HG02970 (cell line): ENCODE results near the gene HMOX1.

Experiments used
- ATAC-seq: cut with Tn5 transposase; IDR thresholded peaks from one replicate; pipeline ENCODE4 v1.9.1; 2021; ENCODE audit warnings: mild to moderate bottlenecking, moderate library complexity, moderate number of reproducible peaks; ENCODE audit not compliant: unreplicated experiment, low FRiP score

Gene HMOX1, protein sequence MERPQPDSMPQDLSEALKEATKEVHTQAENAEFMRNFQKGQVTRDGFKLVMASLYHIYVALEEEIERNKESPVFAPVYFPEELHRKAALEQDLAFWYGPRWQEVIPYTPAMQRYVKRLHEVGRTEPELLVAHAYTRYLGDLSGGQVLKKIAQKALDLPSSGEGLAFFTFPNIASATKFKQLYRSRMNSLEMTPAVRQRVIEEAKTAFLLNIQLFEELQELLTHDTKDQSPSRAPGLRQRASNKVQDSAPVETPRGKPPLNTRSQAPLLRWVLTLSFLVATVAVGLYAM

DNA sequence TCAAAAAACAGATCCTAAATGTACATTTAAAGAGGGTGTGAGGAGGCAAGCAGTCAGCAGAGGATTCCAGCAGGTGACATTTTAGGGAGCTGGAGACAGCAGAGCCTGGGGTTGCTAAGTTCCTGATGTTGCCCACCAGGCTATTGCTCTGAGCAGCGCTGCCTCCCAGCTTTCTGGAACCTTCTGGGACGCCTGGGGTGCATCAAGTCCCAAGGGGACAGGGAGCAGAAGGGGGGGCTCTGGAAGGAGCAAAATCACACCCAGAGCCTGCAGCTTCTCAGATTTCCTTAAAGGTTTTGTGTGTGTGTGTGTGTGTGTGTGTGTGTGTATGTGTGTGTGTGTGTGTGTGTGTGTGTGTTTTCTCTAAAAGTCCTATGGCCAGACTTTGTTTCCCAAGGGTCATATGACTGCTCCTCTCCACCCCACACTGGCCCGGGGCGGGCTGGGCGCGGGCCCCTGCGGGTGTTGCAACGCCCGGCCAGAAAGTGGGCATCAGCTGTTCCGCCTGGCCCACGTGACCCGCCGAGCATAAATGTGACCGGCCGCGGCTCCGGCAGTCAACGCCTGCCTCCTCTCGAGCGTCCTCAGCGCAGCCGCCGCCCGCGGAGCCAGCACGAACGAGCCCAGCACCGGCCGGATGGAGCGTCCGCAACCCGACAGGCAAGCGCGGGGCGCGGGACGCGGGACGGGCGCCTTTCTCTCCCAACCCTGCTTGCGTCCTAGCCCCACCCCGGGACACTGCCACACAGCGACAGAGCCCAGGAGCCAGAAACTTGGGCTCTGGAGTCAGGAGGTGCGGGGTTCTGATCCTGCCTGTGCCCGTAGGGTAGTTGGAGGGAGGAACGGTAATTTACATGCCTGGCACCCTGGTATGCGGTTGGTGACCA lies at the start of gene HMOX1:
HMOX1 (plus strand) TSS at position 560 of the 887 bp plus-strand sequence; CDS start at position 638, 78 bp downstream.
- ATAC-seq = peak; percentile 49

DNA sequence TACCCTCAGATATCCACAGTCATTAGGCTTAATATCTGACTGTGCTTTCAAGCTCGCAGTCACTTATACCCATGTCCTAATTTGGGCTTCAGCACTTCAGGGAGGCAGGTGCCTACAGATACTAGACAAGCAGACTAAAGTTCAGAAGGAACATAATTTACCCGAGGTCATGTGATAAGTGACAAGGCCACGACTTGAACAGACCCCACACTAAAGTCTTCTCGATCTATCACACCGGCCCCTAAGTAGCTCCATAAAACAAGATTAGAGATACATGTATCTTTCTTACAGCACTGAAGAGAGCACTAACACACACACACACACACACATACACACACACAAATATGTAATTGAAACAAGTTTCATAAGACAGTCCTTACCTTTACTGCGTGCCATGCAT lies 48.6 kb upstream of the HMOX1 start:
- ATAC-seq = no peak

DNA sequence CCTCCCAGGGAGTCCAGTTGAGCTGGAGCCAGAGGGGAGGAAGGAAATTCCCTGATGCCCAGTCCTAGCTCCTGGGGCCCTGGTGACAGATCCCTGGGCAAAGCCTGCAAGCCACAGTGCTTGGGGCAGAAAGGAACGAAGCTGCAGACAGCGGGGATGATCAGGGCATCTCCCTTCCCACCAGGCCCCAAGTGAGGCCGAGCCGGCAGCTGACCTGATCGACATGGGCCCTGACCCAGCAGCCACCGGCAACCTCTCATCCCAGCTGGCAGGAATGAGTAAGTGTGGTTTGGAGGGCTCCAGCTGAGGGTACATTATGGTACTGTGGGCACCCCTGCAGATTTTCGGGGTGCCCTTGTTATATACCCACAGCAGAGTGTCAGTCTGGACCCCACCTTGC lies 47.7 kb upstream of the HMOX1 start:
- ATAC-seq = no peak

DNA sequence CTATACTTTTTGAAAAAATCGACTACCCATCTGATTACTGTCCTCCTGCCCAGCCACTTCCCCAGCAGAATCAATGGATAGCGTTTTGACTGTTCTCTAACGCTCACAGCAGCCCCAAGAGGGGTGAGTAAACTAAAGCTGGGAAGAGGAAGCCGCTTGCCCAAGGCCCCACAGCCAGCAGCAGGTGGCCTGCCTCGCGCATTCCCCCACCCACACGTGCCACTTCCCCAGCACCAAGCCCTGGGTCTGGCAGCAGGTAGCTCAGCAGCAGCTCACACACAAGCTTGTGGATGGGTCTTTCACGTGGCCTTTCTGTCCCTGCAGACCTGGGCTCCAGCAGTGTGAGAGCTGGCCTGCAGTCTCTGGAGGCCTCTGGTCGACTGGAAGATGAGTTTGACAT lies 46.9 kb upstream of the HMOX1 start:
- no peak for ATAC-seq

DNA sequence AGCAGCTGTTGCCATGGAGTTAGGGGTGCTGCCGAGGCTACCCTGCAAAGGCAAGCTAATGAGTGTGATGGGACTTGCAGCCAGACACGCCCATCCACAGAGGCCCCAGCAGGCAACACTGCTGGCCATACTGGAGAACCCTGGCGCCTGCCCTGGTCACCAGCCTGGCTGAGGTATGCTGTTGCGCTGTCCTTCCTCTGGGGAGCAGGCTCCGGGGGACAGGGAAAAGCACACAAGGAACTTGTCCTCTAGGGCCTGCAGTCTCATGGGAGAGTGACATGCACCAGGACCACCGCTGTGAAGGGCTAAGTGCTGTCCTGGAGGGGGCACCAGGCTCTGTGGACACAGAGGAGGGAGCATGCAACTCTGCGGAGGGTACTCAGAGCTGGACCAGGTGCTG lies 45.4 kb upstream of the HMOX1 start:
- ATAC-seq = no peak

DNA sequence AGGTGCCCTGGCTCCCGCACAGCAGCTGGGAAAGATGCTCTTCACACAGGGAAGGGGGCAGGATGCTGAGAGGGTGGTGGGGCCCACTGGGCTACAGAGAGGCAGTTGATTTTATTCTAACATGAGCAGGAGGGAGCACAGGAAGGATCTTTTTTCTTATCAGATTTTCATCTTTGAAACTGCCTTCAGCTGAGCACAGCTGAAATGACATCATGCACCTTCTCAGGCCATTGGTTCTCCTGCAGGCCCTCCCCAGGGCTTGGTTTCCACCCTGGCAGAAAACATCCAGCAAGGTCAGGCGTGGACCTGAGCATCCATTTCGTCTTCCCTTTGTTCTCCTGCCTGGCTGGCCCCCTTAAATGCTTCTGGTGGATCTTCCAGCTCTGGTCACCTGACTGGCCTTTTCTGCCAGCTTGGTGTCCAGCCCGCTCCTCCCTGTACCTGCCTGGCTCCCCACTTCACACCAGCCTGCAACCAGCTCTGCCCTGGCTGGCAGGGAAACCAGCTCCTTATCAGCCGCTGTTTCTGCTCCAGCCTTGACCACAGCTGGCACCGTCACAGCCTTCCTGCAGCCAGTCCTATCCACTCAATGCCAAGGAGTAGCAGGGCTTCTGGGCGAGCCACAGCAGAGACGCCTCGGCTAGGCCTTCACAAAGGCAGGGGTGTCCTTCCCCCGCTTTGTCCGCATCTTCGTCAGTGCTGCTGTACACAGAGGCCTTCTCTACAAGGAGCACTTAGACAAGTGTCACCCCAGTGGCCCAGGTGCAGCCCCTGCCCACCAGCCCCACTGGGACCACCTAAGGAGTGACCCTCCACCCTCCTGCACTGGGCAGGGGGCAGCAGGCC lies 44.7 kb upstream of the HMOX1 start:
- no peak for ATAC-seq

DNA sequence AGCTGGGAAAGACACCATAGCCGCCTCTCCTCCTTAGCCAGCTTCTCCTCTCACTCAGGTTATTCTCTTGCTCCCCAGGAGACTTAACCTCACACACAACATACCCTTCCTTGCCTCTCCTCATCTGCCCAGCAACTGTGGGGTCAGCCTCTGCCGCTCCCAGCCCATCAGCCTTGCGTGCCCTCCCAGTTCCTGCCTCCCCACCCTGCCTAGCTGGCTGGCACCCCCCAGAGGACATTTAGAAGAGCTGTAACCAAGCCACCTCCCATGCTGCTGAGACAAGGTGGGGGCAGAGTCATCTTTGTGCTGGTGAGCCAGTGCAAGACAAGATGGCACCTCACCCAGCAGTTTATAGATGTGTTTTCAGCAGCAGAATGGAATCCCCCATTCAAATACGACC lies 43.0 kb upstream of the HMOX1 start:
- ATAC-seq = no peak

DNA sequence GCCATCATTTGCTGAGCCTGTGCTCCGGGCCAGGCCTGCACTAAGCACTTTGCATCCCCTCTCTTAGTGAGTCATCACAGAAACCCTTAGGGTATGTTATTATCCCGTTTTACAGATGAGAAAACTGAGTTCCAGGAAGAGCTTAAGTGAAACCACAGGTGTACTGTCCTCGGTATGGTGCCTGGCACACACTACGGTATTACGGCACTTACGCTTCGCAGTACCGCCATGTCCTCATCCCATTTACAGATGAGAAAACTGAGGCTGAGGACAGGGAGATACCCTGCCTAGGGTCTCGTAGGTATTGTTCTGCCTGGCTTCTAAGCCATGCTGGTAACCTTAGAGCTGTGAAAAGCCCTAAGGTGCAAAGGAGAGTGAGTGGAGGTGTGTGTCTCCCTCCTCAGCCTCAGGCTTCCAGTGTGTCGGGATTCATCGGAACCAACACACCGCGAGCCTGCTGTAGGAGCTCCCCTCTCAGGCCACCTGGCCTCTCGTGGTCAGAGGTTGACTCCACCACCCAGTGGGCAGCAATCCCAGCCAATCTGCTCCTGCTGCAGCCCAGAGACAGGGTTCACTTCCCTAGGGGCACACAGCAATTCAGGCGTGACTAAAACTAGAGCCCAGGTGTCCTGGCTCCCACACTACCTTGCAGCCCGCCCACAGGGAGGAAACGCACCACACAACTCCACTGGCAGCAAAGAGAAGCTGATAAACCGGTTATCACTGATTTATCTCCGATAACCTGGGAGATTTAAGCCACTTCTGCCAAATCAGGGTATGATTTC lies 39.6 kb upstream of the HMOX1 start:
- ATAC-seq = no peak

DNA sequence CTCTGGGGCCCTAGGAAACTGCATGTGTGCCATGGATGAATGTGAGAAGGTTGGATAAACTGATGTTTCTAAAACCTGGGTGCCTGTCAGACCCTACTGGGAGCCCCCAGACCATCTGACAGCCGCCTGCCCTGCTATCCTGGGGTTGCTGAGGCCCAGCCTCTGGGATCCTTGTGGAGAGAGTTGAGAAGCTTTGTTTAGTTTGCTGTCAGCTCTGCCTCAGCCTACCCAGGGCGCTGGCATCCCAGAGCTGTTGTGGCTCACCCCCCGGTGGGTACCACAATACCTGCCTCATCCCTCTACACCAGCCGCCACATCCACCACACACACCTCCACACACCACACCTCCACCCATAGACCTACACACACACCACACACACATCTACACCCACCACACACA lies 38.5 kb upstream of the HMOX1 start:
- ATAC-seq = no peak

DNA sequence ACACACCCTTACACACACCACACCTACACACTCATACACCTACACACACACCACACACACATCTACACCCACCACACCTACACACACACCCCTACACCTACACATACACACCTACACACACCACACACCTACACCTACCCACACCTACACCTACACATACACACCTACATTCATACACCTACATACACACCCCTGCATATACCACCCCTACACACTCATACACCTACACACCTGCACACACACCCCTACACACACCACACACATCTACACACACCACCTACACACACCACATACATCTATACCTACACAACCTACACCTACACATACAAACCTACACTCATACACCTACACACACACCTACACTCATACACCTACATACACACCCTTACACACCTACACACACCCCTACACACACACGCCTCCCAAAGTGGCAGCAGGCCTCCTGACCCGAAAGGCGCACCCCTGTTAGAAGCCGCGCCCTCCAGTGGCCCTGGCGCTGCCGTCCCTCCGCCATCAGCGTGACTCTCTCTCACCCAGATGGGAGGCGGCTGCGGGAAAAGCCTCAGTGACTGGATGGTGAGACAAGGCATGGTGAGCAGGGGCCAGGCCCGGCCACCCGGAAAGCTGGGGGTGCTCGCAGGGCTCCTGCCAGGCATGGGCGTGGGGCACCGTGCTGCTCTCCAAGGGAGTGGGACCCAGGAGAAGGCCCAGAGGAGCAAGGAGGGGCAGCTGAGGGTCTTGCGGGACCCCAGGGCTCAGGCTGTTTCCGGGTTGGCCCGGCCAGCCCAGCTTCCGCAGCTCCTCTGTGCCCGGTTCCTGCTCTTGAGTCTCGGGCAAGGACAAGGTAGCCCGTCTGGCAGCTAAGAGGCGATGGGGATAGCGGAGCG lies 37.0 kb upstream of the HMOX1 start:
- ATAC-seq = no peak

DNA sequence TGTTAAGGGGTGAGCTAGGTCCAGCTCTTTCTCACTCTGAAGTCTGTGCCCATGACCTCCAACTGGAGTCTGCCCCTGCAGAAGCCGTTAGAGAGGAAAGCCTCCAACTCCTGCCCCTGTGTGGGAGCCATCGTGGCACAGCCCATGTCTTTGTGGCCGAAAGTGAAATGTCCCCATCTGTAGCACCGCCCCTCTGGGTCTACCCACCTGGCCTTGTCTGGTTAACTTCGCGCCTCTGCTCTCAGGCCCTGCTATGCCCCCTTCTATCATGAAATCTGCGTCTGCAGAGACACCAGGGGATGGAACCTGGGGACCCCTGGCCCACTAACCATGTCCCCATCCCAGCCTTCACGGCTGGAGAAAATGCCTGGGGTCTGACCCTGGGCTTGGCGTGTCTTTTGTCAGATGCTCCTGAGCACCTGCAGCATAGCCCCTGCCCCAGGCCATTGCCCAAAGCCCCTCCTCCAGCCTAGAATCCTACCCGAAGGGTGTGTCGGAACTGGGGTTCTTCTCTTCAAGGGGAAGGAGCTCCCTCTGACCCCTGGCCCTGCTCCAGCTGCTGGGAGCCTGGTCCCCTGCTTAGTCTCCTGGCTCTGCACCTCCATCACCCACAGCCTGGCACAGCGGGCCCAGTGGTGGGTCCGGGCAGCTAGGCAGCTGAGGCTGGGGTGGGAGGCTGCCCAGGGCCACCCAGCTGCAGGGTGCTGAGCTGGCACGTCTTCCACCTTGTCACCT lies 35.8 kb upstream of the HMOX1 start:
- no peak for ATAC-seq

DNA sequence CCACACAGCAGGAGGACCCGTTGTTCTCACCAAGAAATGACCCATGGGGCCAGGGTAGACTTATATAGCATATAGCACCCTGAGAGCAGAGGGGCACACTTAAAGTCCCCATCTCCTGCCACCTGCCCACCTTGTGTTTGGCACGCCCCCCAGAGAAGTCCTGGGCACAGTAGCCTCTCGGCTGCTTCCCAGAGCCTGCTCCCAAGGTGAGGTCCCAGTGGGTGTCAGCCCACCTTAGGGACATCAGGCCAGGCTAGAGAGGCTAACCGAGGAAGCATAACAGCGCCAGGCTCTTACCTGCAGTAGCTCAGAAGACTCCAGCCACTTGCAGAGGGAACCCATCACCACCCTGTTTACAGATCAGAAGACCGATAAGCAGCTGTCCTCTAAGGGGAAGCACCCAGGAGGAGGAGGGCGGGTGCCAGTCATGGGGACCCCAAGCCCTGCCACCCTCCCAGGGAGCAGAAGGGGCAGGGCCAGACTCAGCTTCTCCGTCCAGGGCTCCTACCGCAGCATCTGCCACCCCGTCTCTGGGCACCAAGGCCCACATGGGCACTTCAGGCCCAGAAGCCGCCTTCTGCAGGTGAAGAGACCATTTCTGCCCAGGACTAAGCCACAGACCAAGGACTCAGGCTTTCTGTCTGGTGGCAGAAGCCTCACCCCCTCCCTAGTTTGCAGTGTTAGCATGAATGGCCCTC lies 34.9 kb upstream of the HMOX1 start:
- ATAC-seq = no peak

DNA sequence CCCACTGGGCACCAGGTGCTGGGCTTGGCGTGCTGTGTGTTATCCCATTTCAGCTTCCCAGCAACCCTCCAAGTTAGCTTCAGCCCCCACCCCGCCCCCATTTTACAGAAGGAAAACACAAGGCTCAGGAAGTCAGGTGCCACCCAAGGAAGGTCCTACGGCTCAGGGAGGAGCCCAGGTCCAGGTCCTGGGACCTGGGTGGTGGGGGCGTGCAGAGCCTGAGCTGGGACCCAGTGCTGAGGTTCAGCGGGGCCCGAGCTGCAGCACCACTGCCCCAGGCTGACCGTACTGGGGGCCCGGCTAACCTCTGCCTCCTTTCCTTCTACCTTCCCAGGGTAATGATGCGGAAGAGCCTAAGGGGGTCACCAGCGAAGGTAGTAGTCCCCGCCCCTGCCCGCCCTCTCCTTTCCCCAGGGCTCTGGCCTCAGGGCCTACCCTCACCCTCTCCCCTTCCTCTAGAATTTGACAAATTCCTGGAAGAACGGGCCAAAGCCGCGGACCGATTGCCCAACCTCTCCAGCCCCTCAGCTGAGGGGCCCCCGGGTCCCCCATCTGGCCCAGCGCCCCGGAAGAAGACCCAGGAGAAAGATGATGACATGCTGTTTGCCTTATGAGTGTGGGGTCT lies 34.2 kb upstream of the HMOX1 start:
- ATAC-seq = no peak

DNA sequence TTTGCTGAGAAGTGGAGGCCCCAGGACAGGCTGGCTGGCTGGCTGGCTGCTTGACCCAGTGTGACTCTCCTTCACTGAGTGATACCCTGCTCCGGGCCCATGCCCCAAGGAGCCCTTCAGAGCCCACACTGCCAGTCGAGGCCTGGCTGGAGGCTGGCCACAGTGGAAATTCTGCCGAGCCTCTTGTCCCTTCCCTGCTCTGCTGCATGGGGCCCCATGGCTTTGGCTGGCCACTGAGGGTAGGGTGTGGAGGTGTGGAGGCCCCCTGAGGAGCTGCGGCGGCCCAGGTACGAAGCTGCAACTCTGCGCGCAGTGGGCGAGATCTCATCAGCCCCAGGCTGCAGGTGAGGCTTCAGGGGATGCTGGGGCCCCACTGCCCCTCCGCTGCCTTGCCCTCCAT lies 33.4 kb upstream of the HMOX1 start:
- ATAC-seq = no peak

DNA sequence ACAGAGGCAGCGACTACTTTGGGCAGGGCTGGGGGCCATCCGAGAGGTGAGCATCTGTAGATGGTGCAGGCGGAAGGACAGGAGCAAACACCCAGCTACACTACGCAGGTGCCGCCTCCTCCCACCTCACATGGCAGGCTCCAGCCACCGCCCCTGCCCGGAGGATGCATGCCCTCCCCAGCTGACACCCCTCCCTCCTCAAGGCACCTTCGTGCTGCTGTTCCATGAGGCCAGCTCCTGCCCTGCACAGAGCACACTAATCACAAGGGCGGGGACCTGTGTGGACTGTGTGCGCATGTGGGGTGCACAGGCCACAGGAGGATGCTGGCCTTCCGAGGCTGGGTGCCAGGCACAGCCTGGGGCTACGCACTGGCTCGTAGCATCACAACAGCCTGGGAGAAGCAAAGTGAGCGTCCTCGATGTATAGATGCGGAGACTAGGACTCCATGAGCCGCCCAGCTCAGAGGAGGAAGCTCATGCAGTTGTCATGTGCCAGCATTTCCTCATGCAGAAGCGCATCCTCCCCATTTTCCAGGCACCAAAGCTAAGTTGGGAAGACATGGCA lies 32.8 kb upstream of the HMOX1 start:
- ATAC-seq = no peak

DNA sequence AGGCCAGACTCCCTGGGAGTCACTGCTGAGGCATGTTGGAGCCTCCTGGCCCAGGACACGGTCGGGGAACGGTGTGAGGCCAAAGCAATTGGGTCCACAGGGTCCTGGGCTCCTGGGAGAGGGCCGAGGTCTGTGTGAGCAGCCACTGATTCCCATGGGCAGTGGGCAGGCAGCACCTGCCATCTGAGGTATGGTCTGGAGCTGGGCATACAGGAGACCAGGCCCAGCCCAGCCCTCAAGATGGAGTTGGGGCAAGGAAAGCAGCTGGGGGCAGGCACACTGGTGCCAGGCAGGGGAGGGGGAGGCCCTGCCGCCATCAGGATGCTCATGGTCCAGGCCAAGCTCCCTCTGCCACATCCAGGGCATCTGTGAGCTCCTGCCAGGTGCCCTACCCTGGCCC lies 32.2 kb upstream of the HMOX1 start:
- no peak for ATAC-seq

DNA sequence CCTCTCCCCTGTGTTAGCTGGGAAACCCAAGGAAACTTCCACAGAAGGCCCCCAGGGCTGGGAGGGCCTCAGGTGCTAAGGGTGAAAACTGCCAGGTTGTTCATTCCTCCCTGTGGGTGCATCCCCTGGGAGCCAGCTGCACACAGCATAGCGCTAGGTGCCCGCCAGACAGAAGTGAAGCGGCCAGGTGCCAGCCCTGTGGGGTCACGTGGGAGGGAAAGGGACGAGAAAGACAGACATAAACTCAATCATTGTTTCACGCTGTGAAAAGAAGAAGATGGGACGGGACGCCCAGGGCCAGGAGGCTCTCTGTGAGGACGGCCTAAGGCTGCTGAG lies 31.6 kb upstream of the HMOX1 start:
- no peak for ATAC-seq
